GM21786 (cell line): ENCODE results near the gene SORCS2.
"Not testable (repeated sequence)": the region's sequence is repeated elsewhere in the genome, so short reads cannot be mapped to it uniquely, and the experiment has no call there.

Experiments
- ATAC-seq: cut with Tn5 transposase; IDR thresholded peaks from one replicate; pipeline ENCODE4 v1.9.1; 2021; ENCODE audit not compliant: unreplicated experiment

The SORCS2 gene

GRCh38 chr4:7564242-7564641 is 371.9 kb downstream of the SORCS2 start:
- no peak for ATAC-seq

- no peak for ATAC-seq
These were observed 373.1 kb downstream of the SORCS2 start for GRCh38 chr4:7565483-7565882.

GRCh38 chr4:7569810-7570783 is 377.8 kb downstream of the SORCS2 start:
- no peak for ATAC-seq

- ATAC-seq = no peak
These were observed 378.7 kb downstream of the SORCS2 start for GRCh38 chr4:7571001-7571400.

GRCh38 chr4:7571701-7572100 is 379.4 kb downstream of the SORCS2 start:
- no peak for ATAC-seq

GRCh38 chr4:7572894-7573293 is 380.6 kb downstream of the SORCS2 start:
- no peak for ATAC-seq

GRCh38 chr4:7573576-7574091 is 381.3 kb downstream of the SORCS2 start:
- ATAC-seq = no peak

GRCh38 chr4:7574287-7575014 is 382.1 kb downstream of the SORCS2 start:
- ATAC-seq = no peak

GRCh38 chr4:7575426-7575825 is 383.1 kb downstream of the SORCS2 start:
- ATAC-seq = no peak

- ATAC-seq = not testable (repeated sequence)
These were observed 385.2 kb downstream of the SORCS2 start for GRCh38 chr4:7577361-7578039.

- ATAC-seq = no peak
These were observed 389.1 kb downstream of the SORCS2 start for GRCh38 chr4:7581477-7581876.

GRCh38 chr4:7582313-7583097 is 390.2 kb downstream of the SORCS2 start:
- no peak for ATAC-seq

- ATAC-seq = no peak
These were observed 391.8 kb downstream of the SORCS2 start for GRCh38 chr4:7584098-7584497.

GRCh38 chr4:7584606-7585159 is 392.3 kb downstream of the SORCS2 start:
- ATAC-seq = no peak

GRCh38 chr4:7585768-7586167 is 393.4 kb downstream of the SORCS2 start:
- no peak for ATAC-seq

GRCh38 chr4:7587433-7588405 is 395.4 kb downstream of the SORCS2 start:
- ATAC-seq = no peak

- ATAC-seq = no peak
These were observed 397.9 kb downstream of the SORCS2 start for GRCh38 chr4:7590189-7590588.

- ATAC-seq = no peak
These were observed 398.6 kb downstream of the SORCS2 start for GRCh38 chr4:7590899-7591298.
